OCI-LY7 (cell line): ENCODE data around the gene SPANXD. TPM values are rescaled to one million over a fixed set of nuclear protein-coding genes. Genes with fewer than 3 reads are reported as not detected.

Experiments
- BruUV-seq: library from RNA; stranded (reverse); fragments of 400-500 nt; replicated peaks from 2 replicates; lab custom pipeline; 2021; lab: Mats Ljungman, UMichigan
- CTCF ChIA-PET: fragments of 300-600 bp; sonication (Branson Sonifier 250); formaldehyde crosslinking; loops from one replicate; lab custom pipeline; 2022; ENCODE audit warnings: antibody characterized with exemption; ENCODE audit not compliant: unreplicated experiment; lab: Charles Lee
- POLR2A ChIA-PET: fragments of 300-600 bp; sonication (Branson Sonifier 250); formaldehyde crosslinking; loops from one replicate; lab custom pipeline; 2022; ENCODE audit warnings: antibody characterized with exemption; lab: Charles Lee
- DNase-seq: peaks from one replicate; pipeline ENCODE4 v3.0.0-alpha.2; 2015; ENCODE audit warnings: low spot score
- H2AFZ ChIP-seq: fragments of 200-600 bp; sonication (generic), shearing (Covaris generic); 2 replicates; pipeline ENCODE4 v1.6.1; 2014; ENCODE audit warnings: mild to moderate bottlenecking, antibody characterized with exemption, low read length, moderate library complexity
- H3K27ac ChIP-seq: fragments of 200-600 bp; sonication (generic); 2 replicates; pipeline ENCODE4 v1.5.1; 2014; ENCODE audit warnings: mixed run types, low read depth, mild to moderate bottlenecking, moderate library complexity, low read length, inconsistent platforms; ENCODE audit not compliant: poor library complexity, severe bottlenecking
- H3K36me3 ChIP-seq: fragments of 200-600 bp; sonication (generic); 2 replicates; pipeline ENCODE4 v1.6.1; 2014; ENCODE audit warnings: mild to moderate bottlenecking, antibody characterized with exemption, low read length, moderate library complexity, mixed read lengths; ENCODE audit not compliant: insufficient read depth
- H3K4me1 ChIP-seq: fragments of 200-600 bp; sonication (generic); 2 replicates; pipeline ENCODE4 v1.5.1; 2014; ENCODE audit warnings: mild to moderate bottlenecking, low read length; ENCODE audit not compliant: insufficient read depth, poor library complexity, severe bottlenecking
- H3K4me2 ChIP-seq: fragments of 200-600 bp; sonication (generic); 2 replicates; pipeline ENCODE4 v1.6.1; 2014; ENCODE audit warnings: mild to moderate bottlenecking, low read length
- H3K4me3 ChIP-seq: fragments of 200-600 bp; sonication (generic); 2 replicates; pipeline ENCODE4 v1.5.1; 2014; ENCODE audit warnings: mild to moderate bottlenecking, low read depth, low read length; ENCODE audit not compliant: poor library complexity, severe bottlenecking
- H3K79me2 ChIP-seq: fragments of 200-600 bp; sonication (generic); 2 replicates; pipeline ENCODE4 v1.6.1; 2016; ENCODE audit warnings: low read depth, mild to moderate bottlenecking, low read length, moderate library complexity, mixed read lengths; ENCODE audit not compliant: insufficient read depth
- H3K9me2 ChIP-seq: fragments of 200-600 bp; sonication (generic); 2 replicates; pipeline ENCODE4 v1.6.1; 2016; ENCODE audit warnings: mild to moderate bottlenecking, low read length, mixed read lengths; ENCODE audit not compliant: insufficient read depth
- H3K9me3 ChIP-seq: fragments of 200-600 bp; sonication (generic); 2 replicates; pipeline ENCODE4 v1.6.1; 2014; ENCODE audit warnings: mild to moderate bottlenecking, mixed run types, low read length, mixed read lengths
- H4K20me1 ChIP-seq: fragments of 200-600 bp; sonication (generic); 2 replicates; pipeline ENCODE4 v1.6.1; 2014; ENCODE audit warnings: mild to moderate bottlenecking, antibody characterized with exemption, low read length, moderate library complexity, mixed read lengths; ENCODE audit not compliant: insufficient read depth
- EZH2phosphoT487 ChIP-seq: fragments of 200-600 bp; sonication (generic); IDR thresholded peaks from 2 replicates; pipeline ENCODE4 v1.6.1; 2018; ENCODE audit warnings: low read depth, borderline replicate concordance, mild to moderate bottlenecking, mixed run types, antibody characterized with exemption, low read length, moderate library complexity, mixed read lengths
- intact Hi-C: fragments of 100-400 bp; cut with micrococcal nuclease; formaldehyde crosslinking; loops from one replicate; pipeline ENCODE4 v1.10.0; 2022; ENCODE audit not compliant: unreplicated experiment
- total RNA-seq, 2 experiments: library from RNA; depleted of rRNA in 1 of 2; stranded (reverse); fragments of >200 nt in 1 of 2; shearing (Covaris generic) in 1 of 2; gene quantifications; 2 replicates each; pipeline ENCODE4 v1.2.3, GENCODE V29; 2014 to 2022
- TF ChIP-seq, protein P1 (sequence below): fragments of 200-600 bp; sonication (generic); conservative IDR thresholded peaks from 2 replicates; pipeline ENCODE4 v1.5.1; 2014; ENCODE audit warnings: mild to moderate bottlenecking, antibody characterized with exemption, low read length, moderate library complexity, mixed read lengths

The SPANXD gene
- total RNA-seq, 2 experiments from 2014 or later, result not detected

DNA sequence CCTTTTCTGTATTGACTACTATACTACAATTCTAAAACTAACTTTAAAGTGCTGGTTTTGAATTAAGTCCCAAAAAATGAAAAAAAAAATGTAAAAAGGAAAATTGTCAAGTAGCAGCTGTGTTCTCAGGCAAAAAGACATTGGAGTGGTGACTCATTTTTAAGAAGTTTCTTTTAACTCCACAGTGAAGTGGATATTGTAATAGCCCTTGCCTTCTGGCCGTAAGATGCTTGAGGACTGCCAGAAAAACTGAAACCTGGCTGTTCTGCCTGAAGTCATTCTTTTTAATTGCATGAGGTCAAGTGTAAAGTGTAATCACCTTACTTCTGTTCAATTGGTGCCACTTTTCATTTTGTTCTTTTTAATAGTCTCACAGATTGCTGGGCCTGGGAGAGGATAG is 28.9 kb downstream of the SPANXD start:
- BruUV-seq, result no TSS peak
- Histone ChIP-seq H3K36me3 (no peaks in the 10 kb centered on the region), H3K27ac (no peak overlapping the region), H3K4me2 (no peak overlapping the region), H2AFZ (no peak overlapping the region), H3K4me1 (no peaks in the 10 kb centered on the region), H3K9me3 (no peaks in the 10 kb centered on the region), H3K9me2 (no peaks in the 10 kb centered on the region), H4K20me1 (no peaks in the 10 kb centered on the region), H3K79me2 (no peaks in the 10 kb centered on the region), H3K4me3 (no peak overlapping the region)
- intact Hi-C loops, result no loop called here
- TF ChIP-seq, protein P1, sequence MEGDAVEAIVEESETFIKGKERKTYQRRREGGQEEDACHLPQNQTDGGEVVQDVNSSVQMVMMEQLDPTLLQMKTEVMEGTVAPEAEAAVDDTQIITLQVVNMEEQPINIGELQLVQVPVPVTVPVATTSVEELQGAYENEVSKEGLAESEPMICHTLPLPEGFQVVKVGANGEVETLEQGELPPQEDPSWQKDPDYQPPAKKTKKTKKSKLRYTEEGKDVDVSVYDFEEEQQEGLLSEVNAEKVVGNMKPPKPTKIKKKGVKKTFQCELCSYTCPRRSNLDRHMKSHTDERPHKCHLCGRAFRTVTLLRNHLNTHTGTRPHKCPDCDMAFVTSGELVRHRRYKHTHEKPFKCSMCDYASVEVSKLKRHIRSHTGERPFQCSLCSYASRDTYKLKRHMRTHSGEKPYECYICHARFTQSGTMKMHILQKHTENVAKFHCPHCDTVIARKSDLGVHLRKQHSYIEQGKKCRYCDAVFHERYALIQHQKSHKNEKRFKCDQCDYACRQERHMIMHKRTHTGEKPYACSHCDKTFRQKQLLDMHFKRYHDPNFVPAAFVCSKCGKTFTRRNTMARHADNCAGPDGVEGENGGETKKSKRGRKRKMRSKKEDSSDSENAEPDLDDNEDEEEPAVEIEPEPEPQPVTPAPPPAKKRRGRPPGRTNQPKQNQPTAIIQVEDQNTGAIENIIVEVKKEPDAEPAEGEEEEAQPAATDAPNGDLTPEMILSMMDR, result no peak
- no peak for TF ChIP-seq EZH2phosphoT487
- ChIA-PET CTCF (no interaction called here), POLR2A (no interaction called here)
- no peak for DNase-seq

DNA sequence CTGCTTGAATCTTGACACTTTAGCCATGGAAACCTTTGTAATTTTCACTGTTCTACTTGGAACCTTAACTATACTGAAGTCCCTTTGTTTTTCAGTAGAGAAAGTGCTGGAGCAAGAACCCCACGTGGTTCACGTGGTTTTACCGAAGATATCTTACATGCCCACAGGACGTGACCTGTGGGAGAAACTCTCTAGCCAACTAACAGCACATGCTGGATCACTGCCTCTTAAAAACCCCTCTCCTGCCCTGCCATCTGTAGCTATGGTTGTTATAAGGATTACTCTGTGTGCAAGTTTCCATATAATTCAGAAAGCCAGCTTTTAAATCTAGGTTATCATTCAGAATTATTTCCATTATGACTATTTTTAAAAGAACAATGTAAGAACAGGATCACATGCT is 30.2 kb downstream of the SPANXD start:
- no peaks in the 10 kb centered on the region for H3K9me2 ChIP-seq
- ChIA-PET CTCF (no interaction called here), POLR2A (no interaction called here)
- no peaks in the 10 kb centered on the region for H3K79me2 ChIP-seq
- intact Hi-C loops, result no loop called here
- H3K36me3 ChIP-seq, result no peaks in the 10 kb centered on the region
- no peak for DNase-seq
- no peak overlapping the region for H3K27ac ChIP-seq
- H3K9me3 ChIP-seq, result no peaks in the 10 kb centered on the region
- no peak overlapping the region for H3K4me3 ChIP-seq
- no peak for TF ChIP-seq EZH2phosphoT487
- TF ChIP-seq, protein P1, result no peak
- H3K4me1 ChIP-seq, result no peaks in the 10 kb centered on the region
- no peak overlapping the region for H3K4me2 ChIP-seq
- no peaks in the 10 kb centered on the region for H4K20me1 ChIP-seq
- BruUV-seq, result no TSS peak
- no peak overlapping the region for H2AFZ ChIP-seq

DNA sequence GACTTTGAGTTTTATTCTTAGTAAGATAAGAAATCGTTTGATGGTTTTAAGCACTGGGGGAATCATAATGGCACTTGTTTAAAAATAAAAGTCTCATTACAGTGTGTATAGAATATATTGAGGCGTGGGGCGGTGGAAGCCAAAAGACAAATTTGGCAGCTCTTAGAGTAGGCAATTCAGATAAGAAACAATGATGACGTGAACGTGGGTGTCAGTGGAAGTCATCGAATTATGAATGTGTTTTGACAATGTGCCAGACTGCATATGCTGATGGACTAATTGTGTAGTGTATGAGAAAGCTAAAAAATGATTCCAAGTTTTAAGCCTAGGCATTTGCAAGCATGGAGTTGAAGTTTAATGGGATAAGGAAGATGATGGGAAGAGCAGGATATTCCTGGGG is 35.8 kb downstream of the SPANXD start:
- no TSS peak for BruUV-seq
- no peak overlapping the region for H3K27ac ChIP-seq

More for the DNA sequence above, 35.8 kb downstream of the SPANXD start:
- Histone ChIP-seq H3K9me3 (no peaks in the 10 kb centered on the region), H3K4me1 (no peaks in the 10 kb centered on the region), H3K4me2 (no peak overlapping the region), H3K9me2 (no peaks in the 10 kb centered on the region), H3K79me2 (no peaks in the 10 kb centered on the region), H3K36me3 (no peaks in the 10 kb centered on the region), H4K20me1 (no peaks in the 10 kb centered on the region), H2AFZ (no peak overlapping the region), H3K4me3 (no peak overlapping the region)
- intact Hi-C loops, result no loop called here
- ChIA-PET POLR2A (no interaction called here), CTCF (no interaction called here)
- DNase-seq, result no peak
- TF ChIP-seq, protein P1, result no peak
- no peak for TF ChIP-seq EZH2phosphoT487
